Activated T-cell treated with anti-CD3 and anti-CD28 coated beads for 24 hours (primary cell): ENCODE data around the gene VAC14.

Experiments
- DNase-seq: peaks from one replicate; pipeline ENCODE4 v3.0.0-alpha.2; 2020; ENCODE audit warnings: low read depth

Gene VAC14

GRCh38 chr16:70760221-70760620, 40.7 kb downstream of the VAC14 start:
- DNase-seq, result no peak

DNA sequence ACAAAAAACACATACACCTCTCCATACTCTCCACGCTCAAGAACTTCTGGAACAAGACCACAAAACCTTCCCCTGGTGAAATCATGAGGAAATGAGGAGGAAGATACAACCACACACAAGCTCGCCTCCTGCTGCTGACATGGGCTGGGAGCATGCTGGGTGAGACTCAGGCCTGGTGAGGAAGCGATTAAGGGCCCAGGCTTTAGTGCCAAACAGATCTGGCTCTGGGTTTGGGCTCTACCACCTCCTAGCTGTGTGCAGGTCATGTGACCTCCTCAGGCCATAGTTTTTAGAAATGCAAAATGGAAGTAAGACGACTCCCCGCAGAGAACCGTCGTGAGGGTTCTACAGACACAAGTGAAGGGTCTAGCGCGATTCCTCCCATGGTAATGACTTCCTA, 41.3 kb downstream of the VAC14 start:
- no peak for DNase-seq

DNA sequence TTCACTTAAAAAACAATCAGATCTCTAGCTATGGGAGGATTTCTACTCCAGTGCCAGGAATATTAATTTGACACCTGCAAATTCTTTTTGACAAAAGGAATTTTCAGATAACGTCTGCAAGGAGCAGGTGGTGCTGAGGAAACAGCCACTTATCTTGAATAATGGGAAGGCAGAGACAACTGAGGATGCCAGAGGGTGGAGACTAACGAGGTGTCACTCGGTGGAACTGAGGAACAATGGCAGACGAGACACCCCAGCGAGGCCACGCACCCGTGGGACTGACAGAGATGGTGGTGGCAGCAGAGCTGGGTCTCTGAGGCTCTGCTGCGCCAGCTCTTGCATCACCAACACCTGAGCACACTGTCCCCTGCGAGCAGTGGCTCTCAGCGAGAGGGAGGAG, 42.2 kb downstream of the VAC14 start:
- no peak for DNase-seq

GRCh38 chr16:70757183-70757582, 43.8 kb downstream of the VAC14 start:
- no peak for DNase-seq

DNA sequence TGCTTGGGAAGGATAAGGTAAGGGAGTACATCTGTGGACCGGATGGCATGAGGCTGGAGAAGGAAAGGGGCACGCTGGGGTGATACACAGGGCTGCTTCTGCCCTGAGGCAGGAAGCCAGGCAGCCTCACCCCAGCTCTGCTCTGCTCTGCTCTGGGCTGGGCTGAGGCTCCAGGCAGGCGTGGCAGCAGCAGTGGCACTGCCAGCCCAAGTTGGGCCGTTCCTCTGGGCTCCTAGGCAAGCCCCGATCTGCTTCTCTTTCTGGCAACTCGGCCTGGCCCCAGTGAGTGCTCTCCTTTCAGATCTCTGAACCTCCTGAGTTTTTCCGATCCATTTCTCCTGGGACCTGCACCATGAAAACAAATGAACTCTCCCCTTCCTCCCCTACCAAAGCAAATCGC, 44.9 kb downstream of the VAC14 start:
- DNase-seq, result no peak

- no peak for DNase-seq
Measured at GRCh38 chr16:70754851-70755600, 45.9 kb downstream of the VAC14 start.

GRCh38 chr16:70754371-70754770, 46.6 kb downstream of the VAC14 start:
- DNase-seq, result no peak

DNA sequence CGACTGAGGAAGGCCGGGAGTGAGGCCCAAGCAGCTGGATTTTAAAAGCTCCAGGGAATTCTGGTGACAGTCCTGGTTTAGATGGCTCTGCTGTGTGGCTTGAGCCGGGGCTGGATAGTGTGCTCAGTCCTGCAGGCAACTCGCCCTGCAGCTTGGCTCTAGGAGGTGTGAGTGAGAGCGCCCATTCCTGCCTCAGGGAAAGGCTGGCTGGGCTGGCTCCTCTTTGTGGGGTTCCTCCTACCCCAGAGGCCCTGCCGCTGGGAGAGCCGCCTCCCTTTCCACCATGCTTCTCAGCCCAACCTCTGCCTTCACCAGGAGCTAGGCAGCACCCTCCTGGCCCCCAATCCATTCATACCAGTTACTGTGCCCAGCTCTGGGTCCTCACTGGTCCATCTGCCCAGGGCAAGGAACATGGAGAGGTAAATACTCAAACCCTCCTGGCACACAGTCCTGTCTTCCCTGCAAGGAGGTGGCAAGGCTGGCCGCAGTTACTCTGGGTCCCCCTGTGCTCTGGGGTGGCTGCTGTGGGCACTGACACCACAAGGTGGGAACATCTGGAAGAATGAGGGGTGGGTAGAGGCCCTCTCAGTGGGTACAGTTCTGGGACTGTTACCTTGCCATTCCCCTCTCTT, 47.1 kb downstream of the VAC14 start:
- DNase-seq, result no peak

DNA sequence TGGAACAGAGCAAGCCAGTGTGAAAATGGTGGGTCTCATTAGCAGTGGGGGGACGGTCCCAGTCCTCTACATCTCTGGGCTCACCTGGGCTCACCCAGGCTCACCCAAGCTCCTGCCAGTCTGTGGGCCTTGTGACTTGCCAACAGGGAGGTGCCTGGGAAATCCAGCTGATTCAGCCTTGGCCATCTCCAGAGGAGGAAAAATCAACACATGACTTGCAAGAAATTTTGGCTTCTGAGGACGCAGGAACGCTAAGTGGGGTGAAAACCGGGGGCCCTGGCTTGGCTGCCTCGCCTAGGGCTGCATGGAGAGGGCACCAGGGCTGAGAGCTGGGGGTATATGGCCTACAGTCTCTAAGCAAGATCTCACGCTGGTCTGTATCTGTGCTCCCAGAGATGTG, 47.7 kb downstream of the VAC14 start:
- no peak for DNase-seq

DNA sequence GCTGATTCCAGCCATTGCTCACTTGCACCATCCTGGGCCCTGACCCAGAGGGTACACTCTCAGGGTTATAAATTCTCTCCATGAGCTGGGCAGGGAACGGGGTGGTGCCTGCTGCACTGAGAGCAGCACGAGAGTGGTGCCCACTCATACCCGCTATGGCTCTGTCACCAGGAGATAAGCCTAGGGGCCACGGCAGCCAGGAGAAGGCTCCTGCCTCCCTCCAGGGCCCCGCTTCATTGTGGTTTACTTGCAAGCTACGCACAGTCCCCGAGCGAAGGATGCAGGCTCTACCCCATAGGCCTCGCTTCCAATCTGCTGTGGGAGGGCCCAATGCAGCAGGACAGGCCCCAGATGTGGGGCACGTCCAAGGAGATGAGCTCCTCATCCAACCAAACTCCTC, 48.5 kb downstream of the VAC14 start:
- no peak for DNase-seq

- DNase-seq, result no peak
Measured at GRCh38 chr16:70751593-70751992, 49.4 kb downstream of the VAC14 start.

DNA sequence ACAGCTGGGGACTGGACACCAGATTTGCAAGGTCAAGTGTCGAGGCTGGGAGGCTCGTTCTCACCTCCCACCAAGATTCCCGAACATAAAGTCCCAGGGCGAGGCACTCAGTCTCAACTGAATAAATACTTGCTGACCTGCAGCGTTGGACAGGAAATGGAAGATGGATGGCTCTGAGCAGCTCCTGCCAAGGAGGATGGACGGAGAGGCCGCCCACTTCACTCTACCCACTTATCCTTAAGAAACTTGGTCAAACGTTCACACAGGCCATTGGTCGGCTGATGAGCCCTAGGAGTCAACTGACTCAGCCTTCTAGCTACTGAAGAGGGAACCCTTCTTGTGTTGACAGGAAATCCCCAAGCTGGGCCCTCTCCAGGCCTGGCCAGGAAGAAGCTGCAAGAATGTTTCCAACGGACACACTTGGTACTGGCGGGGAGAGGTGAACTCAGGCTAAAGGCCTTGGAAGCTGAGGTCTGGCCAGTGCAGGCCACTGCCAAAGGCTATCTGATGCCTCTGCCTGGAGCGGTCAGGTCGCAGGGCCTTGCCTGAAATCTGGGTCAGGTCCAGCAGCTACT, 50.0 kb downstream of the VAC14 start:
- DNase-seq, result no peak

DNA sequence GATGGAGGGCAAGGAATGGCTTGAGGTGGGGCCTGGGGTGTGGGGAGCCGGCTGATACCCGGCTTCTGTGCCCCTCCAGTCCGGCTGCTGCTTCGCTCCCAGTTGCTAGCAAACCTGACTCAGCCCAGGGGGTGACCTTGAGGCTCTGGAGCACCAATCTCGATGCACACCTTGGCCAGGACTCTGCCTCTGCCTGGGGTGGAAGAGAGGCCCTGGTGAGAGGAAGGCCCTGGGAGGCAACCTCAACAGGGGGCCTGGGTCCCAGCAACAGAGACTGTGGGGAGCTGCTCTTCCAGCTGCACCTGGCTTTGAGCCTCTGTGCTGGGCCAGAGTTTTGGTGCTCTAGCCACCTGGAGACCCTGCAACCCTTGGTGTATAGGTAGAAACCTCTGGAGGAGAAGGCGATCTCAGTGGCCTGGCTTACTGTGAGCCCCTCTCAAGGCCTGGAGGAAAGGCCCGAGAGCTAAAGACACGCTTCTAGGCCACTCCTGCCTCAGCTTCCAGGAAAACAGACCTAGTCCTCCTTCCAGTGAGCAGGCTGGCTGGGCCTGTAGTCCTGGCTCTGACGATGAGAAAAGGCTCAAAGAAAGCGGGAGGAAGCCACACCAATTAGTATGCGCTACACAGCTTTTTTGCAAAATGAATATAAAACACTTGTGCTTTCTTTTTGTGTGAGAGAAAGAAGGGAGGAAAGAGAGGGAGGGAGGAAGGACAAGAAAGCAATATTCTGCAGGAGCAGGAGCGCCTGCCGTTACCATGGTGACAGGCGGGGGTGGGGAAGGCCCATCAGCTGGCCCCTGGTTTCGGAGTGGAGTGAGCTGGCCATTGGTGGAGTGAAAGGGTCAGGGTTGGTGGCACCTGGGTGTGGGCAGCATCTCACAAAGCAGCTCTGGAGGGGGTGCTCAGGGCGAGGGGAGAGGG, 51.0 kb downstream of the VAC14 start:
- no peak for DNase-seq

DNA sequence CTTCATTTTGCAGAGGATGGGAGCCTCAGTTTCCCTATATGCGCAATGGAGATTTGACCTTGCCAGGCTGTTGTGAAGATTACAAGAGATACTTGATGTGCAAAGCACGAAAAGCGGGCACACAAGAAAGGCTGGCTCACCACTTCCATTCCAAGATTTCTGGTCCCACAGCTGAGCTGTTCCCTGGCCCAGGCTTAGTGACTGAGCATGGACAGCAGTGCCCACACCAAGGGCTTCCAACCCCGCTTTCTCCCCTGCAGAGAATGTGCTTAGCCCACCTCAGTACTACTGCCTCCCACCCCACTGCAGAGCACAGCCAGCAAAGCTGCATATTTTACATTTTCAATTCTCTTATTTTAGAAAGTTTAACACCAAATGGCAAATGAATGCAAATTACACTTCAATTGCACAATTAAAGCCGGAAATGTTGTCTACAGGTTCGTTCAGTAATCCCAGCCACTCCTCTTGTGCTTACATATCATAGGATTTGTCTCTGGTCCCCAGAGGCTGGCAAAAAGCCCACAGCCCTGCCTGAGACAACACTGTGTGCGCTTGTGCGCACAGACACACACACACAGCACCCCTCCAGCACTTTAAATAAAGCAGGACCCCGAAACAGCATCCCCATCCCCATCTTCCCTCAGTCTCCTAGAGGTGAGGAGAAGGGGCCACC, 51.8 kb downstream of the VAC14 start:
- DNase-seq, result no peak

GRCh38 chr16:70747703-70748631, 53.0 kb downstream of the VAC14 start:
- DNase-seq, result no peak

GRCh38 chr16:70746708-70747424, 54.1 kb downstream of the VAC14 start:
- DNase-seq, result no peak

DNA sequence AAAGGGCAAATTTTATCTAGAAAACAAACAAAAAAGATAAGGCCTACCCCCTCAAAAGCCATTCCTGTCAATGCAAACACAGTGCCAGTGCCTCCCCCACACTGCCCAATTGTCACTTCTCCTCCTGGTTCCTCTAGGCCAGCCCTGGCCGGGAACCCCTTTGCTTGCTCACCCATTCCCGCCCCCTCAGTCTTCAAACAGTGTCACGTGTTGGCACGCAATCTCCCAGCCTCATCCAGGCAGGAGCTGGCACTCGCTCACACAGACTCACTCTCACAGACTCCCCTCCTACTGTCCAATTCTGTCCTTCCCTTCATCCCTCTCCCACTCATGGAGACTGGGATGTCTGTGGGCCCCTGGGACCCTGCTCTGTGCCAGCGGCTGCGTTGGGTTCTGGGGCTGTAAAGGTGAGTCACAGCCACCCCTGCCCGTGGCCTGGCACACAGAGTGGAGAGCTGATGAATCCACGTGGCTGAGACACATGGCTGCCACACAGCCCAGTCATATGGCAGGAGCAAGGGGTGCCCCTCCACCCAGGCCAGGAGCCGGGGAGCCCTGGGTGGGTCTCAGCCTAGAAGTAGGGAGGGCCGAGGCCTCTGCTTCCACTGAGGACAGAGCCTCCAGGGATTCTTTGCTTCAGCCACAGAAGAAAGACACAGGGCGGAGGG, 54.8 kb downstream of the VAC14 start:
- DNase-seq, result no peak

- DNase-seq, result no peak
Measured at GRCh38 chr16:70745536-70746025, 55.4 kb downstream of the VAC14 start.

GRCh38 chr16:70744366-70744765, 56.6 kb downstream of the VAC14 start:
- no peak for DNase-seq
